SK-N-SH (cell line): ENCODE results near the gene PPME1.

Experiments
- RAD21 ChIP-seq: IDR thresholded peaks from 2 replicates; pipeline ENCODE4 v1.6.1; 2012; ENCODE audit warnings: mild to moderate bottlenecking, low read length
- TCF12 ChIP-seq: IDR thresholded peaks from 2 replicates; pipeline ENCODE4 v1.4.0; 2012
- TEAD4 ChIP-seq: IDR thresholded peaks from 2 replicates; pipeline ENCODE4 v1.4.0; 2012; ENCODE audit warnings: mild to moderate bottlenecking, borderline replicate concordance; ENCODE audit not compliant: insufficient read depth
- TF ChIP-seq, protein P1 (sequence below): fragments of 150-350 bp; IDR thresholded peaks from 2 replicates; pipeline ENCODE4 v1.6.1; 2016; ENCODE audit warnings: mild to moderate bottlenecking, low read depth, low read length
- TF ChIP-seq, protein P2 (sequence below): fragments of 200-600 bp; sonication (generic); IDR thresholded peaks from 2 replicates; pipeline ENCODE4 v1.6.1; 2017; ENCODE audit warnings: antibody characterized with exemption, mild to moderate bottlenecking, moderate library complexity

DNA sequence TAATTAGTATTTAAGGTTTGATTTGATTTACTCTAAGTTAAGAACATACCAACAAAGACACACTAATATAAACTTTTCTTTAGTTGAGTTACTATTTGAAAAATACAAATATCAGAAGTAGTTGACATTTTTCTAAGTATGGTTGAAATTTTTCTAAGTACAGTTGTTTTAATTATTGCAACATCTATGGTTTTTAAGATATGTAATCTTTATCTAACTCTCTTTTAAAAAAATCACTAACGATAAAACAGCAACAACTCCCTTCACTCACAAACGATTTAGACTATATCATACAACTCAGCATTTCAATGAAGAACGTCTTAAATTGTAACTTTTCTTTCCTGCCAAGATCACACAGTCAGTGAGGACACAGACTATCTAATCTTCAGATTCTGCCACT, 2.3 kb upstream of the PPME1 start:
- TF ChIP-seq, protein P1, sequence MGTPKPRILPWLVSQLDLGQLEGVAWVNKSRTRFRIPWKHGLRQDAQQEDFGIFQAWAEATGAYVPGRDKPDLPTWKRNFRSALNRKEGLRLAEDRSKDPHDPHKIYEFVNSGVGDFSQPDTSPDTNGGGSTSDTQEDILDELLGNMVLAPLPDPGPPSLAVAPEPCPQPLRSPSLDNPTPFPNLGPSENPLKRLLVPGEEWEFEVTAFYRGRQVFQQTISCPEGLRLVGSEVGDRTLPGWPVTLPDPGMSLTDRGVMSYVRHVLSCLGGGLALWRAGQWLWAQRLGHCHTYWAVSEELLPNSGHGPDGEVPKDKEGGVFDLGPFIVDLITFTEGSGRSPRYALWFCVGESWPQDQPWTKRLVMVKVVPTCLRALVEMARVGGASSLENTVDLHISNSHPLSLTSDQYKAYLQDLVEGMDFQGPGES: no peak
- TF ChIP-seq, protein P2, sequence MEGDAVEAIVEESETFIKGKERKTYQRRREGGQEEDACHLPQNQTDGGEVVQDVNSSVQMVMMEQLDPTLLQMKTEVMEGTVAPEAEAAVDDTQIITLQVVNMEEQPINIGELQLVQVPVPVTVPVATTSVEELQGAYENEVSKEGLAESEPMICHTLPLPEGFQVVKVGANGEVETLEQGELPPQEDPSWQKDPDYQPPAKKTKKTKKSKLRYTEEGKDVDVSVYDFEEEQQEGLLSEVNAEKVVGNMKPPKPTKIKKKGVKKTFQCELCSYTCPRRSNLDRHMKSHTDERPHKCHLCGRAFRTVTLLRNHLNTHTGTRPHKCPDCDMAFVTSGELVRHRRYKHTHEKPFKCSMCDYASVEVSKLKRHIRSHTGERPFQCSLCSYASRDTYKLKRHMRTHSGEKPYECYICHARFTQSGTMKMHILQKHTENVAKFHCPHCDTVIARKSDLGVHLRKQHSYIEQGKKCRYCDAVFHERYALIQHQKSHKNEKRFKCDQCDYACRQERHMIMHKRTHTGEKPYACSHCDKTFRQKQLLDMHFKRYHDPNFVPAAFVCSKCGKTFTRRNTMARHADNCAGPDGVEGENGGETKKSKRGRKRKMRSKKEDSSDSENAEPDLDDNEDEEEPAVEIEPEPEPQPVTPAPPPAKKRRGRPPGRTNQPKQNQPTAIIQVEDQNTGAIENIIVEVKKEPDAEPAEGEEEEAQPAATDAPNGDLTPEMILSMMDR: no peak
- TF ChIP-seq TCF12 (no peak), TEAD4 (no peak), RAD21 (no peak)
